ENCODE measurements around the gene LRMDA.

DNA sequence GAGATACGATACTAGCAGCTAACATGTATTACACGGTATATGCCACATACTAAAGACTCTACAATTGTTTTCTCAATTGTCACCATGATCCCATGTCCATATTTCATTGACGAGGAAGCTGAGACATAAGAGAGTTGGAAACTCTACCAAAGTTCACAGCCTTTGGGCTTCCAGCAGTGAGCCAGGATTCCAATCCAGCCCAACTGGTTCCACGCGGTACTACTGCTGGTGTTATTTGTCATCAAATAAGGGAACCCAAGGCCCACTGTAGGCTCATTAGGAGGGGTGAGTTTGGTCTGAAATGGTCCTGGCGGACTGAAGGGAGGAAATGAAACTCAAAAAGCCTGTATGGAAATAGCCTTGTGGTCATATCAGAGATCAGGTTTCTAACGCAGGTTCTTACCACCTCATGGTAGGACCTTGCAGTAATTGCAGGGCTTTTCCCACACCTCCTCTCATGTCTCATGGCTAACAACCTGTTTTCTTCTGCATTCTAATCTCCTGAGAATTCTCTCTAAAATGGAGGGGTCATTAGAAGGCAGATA lies 814.6 kb downstream of the LRMDA start:
- TF ChIP-seq, protein P1, sequence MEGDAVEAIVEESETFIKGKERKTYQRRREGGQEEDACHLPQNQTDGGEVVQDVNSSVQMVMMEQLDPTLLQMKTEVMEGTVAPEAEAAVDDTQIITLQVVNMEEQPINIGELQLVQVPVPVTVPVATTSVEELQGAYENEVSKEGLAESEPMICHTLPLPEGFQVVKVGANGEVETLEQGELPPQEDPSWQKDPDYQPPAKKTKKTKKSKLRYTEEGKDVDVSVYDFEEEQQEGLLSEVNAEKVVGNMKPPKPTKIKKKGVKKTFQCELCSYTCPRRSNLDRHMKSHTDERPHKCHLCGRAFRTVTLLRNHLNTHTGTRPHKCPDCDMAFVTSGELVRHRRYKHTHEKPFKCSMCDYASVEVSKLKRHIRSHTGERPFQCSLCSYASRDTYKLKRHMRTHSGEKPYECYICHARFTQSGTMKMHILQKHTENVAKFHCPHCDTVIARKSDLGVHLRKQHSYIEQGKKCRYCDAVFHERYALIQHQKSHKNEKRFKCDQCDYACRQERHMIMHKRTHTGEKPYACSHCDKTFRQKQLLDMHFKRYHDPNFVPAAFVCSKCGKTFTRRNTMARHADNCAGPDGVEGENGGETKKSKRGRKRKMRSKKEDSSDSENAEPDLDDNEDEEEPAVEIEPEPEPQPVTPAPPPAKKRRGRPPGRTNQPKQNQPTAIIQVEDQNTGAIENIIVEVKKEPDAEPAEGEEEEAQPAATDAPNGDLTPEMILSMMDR (conservative IDR thresholded peaks at IDR 0.05; ENCODE audit: low read length): no peak
- TF ChIP-seq EZH2phosphoT487 (IDR thresholded peaks at IDR 0.05; ENCODE audit: borderline replicate concordance, low read depth, low read length): no peak

All from OCI-LY7 (cell line).